Retinal pigment epithelial cell (primary cell): Measurements from ENCODE around the gene PTCH1.

Experiments
- DNase-seq: peaks from one replicate; pipeline ENCODE4 v3.0.0-alpha.2; 2010; ENCODE audit warnings: low read depth
- H3K4me3 ChIP-seq: 2 replicates; pipeline ENCODE4 v1.5.1; 2011; ENCODE audit warnings: mild to moderate bottlenecking, low read length, control low read depth, moderate library complexity
- TF ChIP-seq, protein P1 (sequence below): conservative IDR thresholded peaks from 2 replicates; pipeline ENCODE4 v1.5.1; 2011; ENCODE audit warnings: low read depth, low read length, control low read depth, inconsistent platforms

The PTCH1 gene

GRCh38 chr9:95504053-95504963 lies 12.5 kb downstream of the PTCH1 start:
- TF ChIP-seq, protein P1, sequence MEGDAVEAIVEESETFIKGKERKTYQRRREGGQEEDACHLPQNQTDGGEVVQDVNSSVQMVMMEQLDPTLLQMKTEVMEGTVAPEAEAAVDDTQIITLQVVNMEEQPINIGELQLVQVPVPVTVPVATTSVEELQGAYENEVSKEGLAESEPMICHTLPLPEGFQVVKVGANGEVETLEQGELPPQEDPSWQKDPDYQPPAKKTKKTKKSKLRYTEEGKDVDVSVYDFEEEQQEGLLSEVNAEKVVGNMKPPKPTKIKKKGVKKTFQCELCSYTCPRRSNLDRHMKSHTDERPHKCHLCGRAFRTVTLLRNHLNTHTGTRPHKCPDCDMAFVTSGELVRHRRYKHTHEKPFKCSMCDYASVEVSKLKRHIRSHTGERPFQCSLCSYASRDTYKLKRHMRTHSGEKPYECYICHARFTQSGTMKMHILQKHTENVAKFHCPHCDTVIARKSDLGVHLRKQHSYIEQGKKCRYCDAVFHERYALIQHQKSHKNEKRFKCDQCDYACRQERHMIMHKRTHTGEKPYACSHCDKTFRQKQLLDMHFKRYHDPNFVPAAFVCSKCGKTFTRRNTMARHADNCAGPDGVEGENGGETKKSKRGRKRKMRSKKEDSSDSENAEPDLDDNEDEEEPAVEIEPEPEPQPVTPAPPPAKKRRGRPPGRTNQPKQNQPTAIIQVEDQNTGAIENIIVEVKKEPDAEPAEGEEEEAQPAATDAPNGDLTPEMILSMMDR: no peak
- no peak overlapping the region for H3K4me3 ChIP-seq
- DNase-seq: no peak

GRCh38 chr9:95503369-95503768 lies 13.4 kb downstream of the PTCH1 start:
- TF ChIP-seq, protein P1: no peak
- H3K4me3 ChIP-seq: no peak overlapping the region
- DNase-seq: no peak

DNA sequence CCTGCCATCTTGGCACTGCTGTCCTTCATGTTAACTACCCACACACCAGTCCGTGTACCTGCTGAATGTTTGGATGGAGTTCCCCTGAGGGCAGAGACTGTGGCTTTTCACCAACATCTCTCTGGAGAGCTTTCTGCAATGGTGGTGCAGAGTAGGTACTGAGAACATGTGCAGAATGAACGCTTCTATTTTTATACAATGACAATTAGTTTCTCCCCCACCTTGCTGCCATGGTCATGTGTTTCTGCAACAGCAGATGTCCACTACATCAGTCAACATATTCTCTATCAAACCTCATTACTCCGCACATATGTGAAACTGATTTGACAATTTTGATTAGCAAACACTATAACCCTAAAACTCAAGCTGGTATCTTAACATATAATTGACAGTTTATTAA lies 14.5 kb downstream of the PTCH1 start:
- TF ChIP-seq, protein P1: no peak
- DNase-seq: no peak
- no peak overlapping the region for H3K4me3 ChIP-seq

DNA sequence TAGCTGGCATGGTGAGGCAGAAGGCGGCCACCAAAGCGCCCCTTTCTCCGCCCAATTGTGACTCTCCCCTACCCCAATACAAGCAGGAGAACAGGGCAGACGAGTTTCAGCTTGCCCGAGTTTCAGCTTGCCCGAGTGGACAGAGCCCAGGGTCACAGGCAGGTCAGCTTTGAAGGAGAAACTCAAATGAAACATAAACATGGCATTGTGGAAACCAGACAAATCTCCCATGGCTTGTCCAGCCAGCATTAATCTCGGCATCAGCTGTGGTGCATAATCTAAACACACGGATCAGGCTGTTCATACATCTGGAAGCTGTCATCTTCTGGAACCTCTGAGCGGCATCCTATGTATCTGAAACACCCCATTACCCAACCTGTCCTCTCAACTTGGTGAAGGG lies 16.9 kb downstream of the PTCH1 start:
- TF ChIP-seq, protein P1: no peak
- no peak for DNase-seq
- H3K4me3 ChIP-seq: no peak overlapping the region

GRCh38 chr9:95499046-95499676 lies 17.6 kb downstream of the PTCH1 start:
- no peak overlapping the region for H3K4me3 ChIP-seq
- DNase-seq: no peak
- TF ChIP-seq, protein P1: no peak

- DNase-seq: no peak
- TF ChIP-seq, protein P1: no peak
- no peak overlapping the region for H3K4me3 ChIP-seq
These were observed 18.1 kb downstream of the PTCH1 start for GRCh38 chr9:95498641-95499040.
